Dermis microvascular lymphatic vessel endothelial cell (primary cell): ENCODE measurements around the gene TSEN2. TPM values are rescaled to one million over a fixed set of nuclear protein-coding genes. Genes with fewer than 3 reads are reported as not detected.
"Not testable (repeated sequence)": the region's sequence is repeated elsewhere in the genome, so short reads cannot be mapped to it uniquely, and the experiment has no call there.

Experiments
- DNase-seq, 2 donors: peaks; one replicate each; pipeline versions ENCODE4 v3.0.0 to v3.0.0-alpha.2; 2010; ENCODE audit warnings: low read depth in 2 of 2
- total RNA-seq: library from RNA; depleted of rRNA; stranded (reverse); fragments of >200 nt; gene quantifications from 2 replicates; pipeline ENCODE4 v1.2.1, GENCODE V29; 2014

Gene TSEN2
- 7.7 and 8.0 TPM in 2 replicates for total RNA-seq

DNA sequence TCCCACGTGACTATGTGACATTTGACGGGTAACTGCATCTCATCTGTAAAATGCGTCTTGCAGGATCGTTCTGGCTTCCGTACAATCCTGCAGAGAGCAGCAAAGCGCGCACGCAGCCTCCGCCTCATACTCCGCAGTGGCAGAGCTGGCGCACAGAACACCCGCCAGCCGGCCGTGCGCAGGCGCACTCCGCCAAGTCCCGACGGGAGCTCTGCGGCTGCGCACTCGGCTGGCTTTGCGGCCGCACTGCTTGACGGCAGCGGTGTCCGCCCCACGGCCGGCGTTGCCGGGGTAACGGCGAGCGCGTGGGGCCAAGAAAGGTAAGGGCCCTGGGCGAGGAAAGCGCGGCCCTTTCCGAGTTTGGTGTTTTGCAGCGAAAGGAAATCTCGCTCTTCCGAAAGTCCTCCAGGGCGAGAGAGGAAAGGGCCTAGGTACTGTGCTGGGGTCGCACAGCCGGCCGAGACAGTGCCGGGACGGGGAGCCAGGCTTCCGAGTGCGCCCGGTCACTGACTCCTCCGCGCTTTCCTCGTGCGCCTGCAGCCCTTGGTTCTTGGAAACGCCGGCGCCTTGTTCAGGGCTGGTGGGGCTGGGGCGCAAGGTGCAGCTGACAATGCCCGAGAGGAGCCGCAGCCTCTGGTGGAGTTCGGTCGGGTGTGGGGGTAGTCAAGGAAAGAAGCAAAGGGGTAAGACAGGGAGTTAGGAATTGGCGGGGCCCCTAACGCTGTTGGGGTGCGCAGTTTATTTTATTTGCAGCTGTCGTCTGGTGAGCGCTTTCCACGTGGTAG lies at the start of gene TSEN2:
Gene TSEN2 (plus strand): TSS at position 283 of the 785 bp plus-strand sequence. CDS start 5,321 bp downstream, outside the sequence.
- DNase-seq: peak; percentile 86 to 96

DNA sequence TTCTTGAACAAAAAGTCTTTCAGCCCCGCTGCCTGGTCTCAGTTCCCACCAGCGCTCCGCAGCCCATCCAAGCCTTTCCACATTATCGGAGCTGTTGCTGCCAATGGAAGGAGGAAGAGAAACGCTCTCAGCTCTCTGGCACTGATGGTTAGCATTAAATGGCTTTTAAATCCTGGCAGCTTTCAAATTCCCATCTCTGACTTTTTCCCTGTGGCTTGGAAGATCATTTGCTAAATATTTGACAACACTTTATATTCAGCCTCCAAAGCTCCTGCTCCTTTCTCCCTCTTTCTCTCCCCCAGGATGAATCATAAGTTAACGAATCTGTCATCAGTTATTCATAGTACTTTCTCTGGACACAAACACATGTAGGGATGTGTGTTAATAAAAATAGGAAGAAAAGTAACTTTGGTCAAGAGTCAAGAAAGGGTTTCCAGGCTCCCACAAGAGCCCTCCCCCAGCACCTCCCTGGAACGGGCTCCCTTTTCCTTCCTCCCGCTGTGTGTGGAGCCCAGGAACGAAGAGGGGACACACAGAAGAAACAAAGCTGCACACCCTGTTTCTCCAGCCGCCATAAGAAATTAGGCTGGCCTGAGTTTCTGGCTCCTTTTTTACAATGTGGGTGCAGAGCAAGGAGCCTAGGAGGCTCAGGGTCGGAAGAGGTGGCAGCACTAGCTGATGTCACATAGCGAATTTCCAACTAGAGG lies 47.6 kb upstream of the TSEN2 start:
- DNase-seq: peak in 1 of 2 donors; percentile 27

DNA sequence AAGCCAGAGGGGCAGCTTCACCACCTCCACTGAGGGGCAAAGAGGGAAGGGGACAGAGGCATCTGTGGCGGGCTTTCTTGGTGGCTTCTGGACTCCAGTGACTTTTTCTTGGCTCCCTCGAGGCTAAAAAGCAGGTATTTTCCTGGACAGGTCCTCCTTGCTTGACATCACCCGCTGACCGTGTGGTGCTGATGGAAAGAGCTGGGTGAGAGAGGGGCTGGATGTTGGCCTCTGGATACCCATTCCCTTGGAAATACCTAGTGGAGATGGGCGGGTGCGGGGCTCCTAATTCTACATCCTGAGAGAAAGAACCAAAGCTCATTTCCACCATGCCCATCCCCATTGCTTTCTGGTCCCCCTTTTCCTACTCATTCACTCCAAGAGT lies 47.1 kb upstream of the TSEN2 start:
- DNase-seq: no peak

DNA sequence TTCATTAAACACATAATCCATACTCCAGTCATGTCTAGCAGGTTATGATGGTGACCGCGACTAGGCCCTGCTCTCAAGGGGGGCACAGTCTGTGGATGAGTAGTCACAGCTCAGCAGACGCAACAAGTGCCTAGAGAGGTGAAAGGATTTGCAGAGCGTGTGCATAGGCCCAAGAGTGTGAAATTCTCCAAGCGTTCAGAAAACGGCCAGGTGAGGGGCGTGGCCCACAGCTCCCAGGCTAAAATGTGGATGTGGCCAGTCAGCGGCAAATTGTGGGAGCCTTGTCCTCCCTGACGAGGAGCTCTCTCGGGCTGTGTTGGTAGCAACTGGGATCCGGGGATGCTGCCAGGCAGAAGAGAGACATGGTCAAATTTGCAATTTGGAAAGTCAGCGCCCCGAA lies 46.4 kb upstream of the TSEN2 start:
- no peak for DNase-seq

DNA sequence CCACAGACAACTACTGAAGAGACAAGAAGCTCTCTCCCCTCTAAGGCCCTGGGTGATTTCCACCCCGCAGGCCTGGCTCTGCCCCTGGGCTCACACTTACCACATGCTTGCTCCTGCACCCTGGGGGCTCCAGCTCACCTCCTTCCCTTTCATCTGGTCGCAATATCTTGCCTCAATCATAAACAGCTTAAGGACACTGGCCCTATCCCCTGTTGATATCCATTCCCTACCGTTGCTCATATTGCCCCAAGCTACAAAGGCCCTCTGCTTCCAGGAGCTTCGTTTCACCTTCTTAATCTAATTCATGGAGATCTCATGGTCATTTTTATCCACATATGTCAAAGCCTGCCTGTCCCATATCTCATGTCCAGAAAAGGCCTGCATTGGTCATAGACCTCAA lies 46.0 kb upstream of the TSEN2 start:
- DNase-seq: no peak

DNA sequence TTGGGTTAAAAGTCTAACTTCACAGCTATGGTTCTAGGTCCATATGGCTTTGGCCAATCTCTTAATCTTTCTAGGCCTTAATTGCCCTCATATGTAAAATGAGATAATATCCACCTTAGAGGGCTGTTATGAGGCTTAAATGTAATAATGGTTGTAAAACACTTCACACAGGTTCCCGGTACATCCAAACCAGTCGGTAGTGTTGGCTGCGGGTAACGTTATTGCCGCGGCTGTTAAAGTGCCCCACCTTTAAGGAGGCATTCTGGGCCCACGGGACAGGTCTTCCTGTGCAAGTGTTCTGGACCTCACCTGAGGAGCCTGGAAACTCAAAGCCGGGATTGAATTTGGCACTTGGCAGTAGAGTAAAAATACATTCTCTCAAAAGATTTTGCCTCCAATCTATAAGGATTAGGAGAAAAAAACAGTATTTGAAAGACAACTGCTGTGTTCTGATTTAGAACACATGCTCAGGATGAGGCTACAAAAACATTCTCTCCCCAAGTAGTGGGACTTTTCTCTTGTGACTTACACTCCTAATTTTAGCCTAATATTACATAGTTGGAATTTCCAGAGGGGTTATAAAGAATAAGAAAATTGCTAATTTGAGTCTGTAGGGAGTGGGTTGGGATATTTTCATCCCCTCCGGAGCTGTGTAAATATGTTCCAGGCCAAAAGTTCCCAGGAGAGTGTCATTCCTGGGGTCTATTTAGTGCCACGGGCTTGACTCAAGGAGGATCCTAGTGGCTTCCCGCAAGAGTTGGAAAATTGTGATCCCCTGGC lies 44.9 kb upstream of the TSEN2 start:
- no peak for DNase-seq

DNA sequence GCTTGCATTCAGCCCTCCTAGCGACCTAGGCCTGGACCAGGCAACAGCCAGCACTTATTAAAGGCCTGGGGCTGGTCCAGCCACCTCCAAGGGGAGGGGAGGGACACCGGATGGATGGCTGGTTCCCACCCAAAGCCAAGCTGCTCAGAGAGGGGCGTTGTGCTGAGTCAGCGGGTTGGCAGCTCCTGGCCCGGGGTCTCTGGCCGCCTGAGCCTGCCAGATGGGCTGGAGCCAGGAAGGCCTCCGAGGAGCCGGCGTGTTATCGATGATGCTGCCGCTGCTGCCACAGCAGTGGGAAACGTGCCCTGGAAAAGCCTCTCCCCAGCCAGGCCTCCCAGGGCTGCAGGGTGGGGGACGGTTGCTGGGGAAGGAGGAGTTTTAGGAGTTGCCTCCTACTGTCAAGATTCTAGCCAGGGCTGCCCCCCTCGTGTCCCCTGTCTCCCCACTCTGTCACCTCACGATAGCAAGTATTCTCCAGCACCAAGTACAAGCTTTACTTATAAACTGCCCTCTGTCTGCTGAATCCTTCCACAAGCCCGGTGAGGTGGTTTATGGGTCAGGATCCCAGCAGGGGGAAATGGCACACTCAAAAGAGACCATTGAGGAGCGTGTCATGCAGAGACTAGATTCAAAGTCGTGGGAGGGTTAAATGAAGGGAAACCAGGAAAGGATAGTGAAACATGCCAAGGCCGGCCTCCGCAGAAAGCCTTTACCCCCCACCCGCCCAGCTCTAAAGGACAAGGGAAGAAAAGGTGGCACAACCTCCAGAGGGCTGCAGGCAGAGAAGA lies 43.2 kb upstream of the TSEN2 start:
- DNase-seq: no peak

DNA sequence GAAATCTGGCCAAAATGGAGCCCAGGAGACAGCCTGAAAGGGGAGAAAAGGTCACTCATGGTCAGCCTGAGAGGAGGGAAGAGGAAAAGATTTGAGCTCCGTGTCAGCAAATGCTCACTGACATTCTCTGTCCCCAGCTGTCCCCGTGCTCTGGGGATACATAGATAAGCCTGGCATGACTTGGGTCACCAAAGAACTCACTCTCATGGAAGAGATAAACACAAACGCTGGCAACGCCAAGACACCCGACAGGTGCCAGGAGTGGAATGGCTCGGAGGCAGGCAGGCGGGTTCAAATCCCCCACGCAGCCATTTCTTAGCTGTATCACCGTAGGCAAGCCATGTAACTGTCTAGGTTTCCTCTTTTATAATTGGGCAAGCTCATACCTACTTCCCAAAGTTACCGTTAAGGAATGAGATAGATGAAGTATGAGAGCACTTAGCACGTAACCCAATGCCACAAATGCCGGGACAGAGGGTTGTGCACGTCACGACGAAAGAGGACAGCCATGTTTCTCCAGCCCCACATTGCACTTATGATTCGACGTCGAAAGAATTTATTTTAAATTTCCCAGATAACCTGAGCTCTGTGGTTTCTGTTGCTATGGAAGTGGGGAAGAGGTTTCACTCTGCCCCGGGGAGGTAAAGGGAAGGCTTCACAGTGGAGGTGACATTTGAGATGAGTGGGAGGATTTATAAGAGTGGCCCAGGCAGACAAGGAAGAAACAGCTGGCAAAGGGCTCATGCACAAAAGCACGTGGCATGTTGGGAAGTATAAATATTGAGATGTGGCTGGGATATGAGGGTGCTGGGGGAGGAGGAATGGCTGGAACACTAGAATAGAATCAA lies 41.4 kb upstream of the TSEN2 start:
- DNase-seq: no peak

DNA sequence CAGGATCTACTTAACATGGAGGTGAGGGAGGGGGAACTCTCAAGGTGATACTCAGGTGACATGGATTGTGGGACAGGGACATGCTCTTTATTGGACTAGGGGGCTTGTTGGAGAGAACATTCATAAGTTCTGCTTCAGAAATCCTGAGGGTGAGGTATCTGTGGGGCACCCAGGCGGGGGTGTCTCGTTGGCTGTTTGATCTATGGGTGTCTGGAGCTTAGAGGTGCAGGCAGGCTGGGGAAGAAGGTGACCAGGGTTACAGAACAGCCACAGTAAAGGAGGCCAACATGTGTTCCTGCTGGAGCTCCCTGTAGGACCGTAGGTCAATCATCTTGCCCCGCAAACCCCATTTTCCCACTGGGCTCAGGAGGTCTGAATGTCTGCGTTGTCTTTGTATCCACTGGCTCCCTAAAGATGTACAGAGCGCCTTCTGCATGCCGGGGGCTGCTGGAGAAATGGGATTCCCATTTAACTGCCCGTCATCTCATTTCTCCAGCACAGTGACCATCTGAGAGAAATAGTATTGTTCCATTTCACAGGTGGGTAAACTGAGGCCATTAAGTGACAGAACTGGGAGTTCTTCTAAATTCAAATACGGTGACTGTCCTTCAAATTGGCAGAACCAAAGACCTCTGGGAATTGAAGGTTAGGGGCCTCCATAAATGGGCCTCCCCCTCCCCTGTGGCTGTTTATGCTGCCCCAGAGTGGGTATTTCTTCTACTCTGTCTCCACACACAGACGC lies 40.3 kb upstream of the TSEN2 start:
- no peak for DNase-seq

DNA sequence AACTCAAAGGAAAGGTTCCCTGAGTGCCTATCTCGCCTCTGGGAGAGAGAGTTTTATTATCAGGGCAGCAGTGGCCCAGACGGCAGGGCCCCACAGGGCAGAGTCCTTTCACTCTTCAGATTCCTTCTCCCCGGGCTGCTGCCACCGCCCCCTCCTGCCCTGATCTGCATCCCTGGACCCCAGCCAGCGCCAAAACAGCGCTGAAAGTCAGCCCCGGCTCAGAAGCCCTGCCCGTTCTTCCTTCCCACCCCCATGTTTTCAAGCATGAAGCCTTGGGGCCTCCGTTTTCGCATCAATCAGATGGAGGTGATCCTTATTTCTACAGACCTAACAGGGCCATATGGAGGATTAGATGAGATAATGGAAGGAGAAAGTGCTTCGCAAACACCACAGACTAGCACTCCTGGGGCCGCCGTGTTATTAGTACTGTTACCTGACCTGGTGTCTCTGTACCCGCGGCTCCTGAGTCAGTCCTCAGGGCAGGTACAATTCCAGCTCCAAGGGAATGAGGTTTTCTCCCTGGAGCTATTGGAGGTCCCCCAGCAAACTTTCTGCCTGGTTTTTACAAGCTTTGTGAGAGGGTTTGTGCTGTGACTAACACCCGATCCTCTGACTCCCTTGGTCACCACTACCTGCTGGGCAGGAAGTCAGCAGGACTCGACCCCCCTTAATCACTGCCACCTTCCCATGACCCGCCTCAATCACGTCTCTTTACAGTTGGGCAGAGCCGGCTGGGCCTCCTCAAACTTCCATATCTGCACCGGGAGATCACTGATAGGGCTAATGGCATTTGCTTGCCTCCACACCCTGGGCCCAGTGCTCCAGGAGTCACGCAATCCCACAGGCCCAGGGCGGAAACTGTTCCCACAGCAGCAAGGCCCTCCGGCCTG lies 39.5 kb upstream of the TSEN2 start:
- no peak for DNase-seq

DNA sequence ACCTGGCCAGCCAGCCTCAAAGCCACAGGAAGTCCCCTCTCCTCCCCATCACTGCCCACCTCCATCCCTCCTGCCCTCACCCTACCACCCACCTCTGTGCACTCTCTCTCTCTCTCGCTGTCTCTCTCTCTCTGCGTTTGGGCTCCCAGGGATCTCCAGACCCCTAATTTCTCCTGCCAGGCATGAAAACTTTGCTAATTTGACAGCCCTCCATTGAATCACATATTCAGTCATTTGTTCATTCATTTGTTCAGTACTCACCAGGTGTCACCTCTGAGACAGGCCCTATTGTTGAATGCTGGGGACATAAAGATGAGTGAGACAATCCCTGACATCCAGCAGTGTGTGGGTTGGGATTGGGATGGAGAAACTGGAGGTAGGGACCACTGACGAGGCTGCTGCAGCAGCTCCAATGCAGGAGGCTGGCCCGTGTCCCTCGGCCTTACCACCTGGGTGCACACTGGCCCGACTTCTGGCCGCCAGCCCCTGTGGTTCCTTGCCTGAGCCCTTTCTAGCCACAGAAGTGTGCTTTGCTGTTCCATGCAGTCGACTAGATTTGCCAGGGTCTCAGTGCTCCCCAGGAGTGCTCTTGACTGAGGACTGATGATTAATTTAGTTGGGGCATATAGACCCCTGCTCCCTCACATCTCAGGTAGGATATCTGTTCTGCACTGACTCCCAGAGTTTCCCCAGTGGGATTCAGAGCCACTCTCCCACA lies 38.6 kb upstream of the TSEN2 start:
- no peak for DNase-seq

DNA sequence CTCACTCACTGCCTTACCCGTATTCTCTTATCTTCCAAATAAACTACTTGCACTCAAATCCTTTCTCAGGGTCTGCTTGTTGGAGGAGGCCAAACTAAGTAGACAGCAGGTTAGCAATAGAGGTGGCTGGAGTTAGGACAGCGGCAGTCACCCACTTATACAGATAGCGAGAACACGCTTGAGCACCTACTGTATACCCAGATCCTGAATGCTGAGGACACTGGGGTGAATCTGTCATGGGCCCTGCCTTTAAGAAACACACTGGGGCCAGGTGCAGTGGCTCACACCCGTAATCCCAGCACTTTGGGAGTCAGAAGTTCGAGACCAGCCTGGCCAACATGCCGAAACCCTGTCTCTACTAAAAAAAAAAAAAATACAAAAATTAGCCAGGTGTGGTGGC lies 38.0 kb upstream of the TSEN2 start:
- DNase-seq: no peak

DNA sequence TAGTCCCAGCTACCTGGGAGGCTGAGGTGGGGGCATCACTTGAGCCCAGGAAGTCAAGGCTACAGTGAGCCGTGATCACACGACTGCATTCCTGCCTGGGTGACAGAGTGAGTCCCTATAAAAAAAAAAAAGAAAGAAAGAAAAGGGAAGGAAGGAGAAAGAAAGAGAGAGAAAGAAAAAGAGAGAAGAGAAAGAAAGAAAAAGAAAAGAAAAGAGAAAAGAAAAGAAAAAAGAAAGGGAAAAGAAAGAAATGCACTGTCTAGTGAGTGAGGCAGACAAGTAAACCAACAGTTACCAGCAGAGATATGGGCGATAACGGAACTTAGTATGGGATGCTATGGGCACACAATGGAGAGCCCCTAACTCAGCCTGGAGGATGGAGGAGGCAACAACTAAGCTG lies 37.2 kb upstream of the TSEN2 start:
- DNase-seq: no peak

DNA sequence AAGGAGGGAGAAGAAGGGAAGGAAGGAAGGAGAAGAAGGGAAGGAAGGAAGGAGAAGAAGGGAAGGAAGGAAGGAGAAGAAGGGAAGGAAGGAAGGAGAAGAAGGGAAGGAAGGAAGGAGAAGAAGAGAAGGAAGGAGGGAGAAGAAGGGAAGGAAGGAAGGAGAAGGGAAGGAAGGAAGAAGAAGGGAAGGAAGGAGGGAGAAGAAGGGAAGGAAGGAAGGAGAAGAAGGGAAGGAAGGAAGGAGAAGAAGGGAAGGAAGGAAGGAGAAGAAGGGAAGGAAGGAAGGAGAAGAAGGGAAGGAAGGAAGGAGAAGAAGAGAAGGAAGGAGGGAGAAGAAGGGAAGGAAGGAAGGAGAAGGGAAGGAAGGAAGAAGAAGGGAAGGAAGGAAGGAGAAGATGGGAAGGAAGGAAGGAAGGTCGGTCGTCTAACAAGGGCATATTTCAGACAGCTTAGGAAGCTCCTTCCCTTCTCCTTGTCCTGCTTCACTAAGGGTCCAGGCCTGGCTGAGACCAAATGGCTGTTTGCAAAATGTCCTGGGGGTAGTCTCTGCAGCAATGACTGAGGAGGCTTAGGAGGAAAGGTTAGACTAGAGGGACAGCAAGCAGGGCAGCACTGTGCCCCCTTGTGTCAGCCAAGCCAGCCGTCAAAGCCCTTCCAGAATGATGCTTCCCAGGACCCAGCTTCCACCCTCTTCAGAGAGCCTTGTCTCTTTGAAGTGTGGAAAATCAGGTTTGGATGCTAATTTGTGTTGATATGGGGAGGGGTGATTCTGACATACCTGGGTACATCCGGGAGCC lies 35.7 kb upstream of the TSEN2 start:
- DNase-seq: not testable (repeated sequence)

DNA sequence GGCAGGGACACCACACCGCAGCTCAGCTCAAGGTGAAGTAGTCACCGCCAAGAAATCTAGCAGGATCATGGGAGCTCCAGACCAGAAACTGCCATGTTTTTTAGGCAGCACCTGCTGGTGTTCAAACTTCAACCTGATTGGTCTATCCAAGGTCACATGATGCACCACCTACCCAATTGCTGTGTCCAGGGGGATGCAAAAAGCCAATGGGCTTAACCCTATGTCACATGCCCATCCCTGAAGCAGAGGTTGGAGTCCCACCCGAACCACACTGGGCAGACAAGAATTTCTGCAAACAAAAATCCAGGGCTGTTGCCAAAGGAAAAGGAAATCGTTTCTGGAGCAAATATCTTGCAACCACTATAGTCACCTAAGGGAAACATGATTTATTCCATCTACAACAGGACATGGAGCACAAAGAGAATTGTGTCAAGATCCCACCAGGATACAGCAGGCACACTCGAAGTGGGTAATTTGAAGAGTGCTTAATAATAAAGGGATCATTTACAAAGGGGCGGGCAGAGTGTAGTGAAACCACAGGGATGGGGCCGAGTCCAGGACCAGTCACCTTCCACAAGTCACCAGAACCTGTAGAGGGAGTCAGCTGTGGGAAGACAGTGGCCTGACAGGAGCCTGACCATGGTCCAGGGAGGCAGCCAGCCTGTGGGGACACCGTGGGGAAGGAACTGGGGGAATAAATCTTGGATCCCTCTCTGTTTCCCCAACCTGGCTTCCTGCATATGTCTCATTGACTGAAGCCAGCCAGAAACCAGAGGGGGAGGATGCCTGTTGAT lies 34.2 kb upstream of the TSEN2 start:
- no peak for DNase-seq

DNA sequence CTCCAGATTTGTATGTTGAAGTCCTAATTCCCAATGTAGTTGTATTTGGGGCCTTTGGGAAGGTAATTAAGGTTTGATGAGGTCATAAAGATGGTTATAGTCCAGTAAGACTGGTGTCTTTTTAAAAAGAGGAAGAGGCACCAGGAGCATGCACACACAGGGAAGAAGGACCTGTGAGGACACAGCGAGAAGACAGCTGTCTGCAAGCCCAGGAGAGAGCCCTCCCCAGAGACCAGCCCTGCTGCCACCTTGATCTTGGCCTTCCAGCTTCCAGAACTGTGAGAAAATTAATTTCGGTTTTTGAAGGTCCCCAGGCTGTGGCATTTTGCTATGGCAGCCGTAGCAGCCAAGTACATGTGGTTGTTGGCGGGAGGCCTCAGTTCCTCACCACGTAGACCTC lies 32.8 kb upstream of the TSEN2 start:
- no peak for DNase-seq

DNA sequence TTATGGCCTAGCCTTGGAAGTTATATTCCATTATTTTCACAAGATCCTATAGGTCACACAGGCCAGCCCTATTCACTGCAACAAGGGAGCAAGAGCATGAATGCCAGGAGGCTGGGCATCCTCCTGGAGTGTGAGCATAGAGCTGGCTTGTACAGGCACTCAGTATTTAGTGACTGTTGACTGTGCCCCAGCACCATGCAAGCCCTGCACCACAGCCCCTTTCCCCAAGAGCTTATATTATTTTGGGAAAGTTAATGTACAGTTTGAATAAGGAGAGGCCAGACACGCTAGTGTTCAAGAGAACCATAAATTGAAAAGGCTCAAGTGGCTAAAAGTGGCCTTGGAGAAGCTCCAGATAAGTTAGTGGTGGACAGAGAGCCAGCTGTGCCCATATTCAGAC lies 32.3 kb upstream of the TSEN2 start:
- no peak for DNase-seq
